Spinal cord (tissue), 10 donors: ENCODE results near the gene PAFAH2. TPM values are rescaled to one million over a fixed set of nuclear protein-coding genes. Genes with fewer than 3 reads are reported as not detected.

Experiments
- DNase-seq, 6 donors: peaks; one replicate each; pipeline versions ENCODE4 v3.0.0 to v3.0.0-alpha.2; 2013 to 2015; ENCODE audit warnings: low spot score in 6 of 6, low read depth in 4 of 6
- H3K27ac ChIP-seq: one replicate; pipeline ENCODE4 v1.5.1; 2013; ENCODE audit warnings: low read depth, low read length, control low read depth
- H3K27me3 ChIP-seq: one replicate; pipeline ENCODE4 v1.6.1; 2013; ENCODE audit warnings: low read length; ENCODE audit not compliant: control insufficient read depth, insufficient read depth
- H3K36me3 ChIP-seq: one replicate; pipeline ENCODE4 v1.6.1; 2013; ENCODE audit warnings: low read length; ENCODE audit not compliant: control insufficient read depth, insufficient read depth
- H3K4me1 ChIP-seq: one replicate; pipeline ENCODE4 v1.6.1; 2013; ENCODE audit warnings: low read length; ENCODE audit not compliant: control insufficient read depth, insufficient read depth
- H3K4me3 ChIP-seq: one replicate; pipeline ENCODE4 v1.5.1; 2013; ENCODE audit warnings: low read depth, low read length, control low read depth
- H3K9me3 ChIP-seq: one replicate; pipeline ENCODE4 v1.6.1; 2013; ENCODE audit warnings: low read length; ENCODE audit not compliant: control insufficient read depth, insufficient read depth
- WGBS: methylation state at CpG from one replicate; pipeline ENCODE4 v1.1.5; 2013; ENCODE audit warnings: missing lambda C conversion rate; ENCODE audit not compliant: insufficient coverage; 5-methylcytosine and 5-hydroxymethylcytosine counted together
- polyA plus RNA-seq, 2 donors: library from polyadenylated mRNA; unstranded; fragments of 120-200 nt; gene quantifications; one replicate each; pipeline ENCODE4 v1.2.1, GENCODE V29; 2013; ENCODE audit not compliant: insufficient read length in 2 of 2
- total RNA-seq, 2 donors: library from RNA; depleted of rRNA in 1 of 2; stranded (reverse); fragments of 120-200 nt in 1 of 2; fragments of >200 nt in 1 of 2; gene quantifications; one replicate each; pipeline versions ENCODE4 v1.2.3 to v1.2.4, GENCODE V29; 2013 to 2014
- donor health status: healthy.

Gene PAFAH2
- total and polyA plus RNA-seq, 4 donors, result 6.6 to 11.1 (median 8.1) TPM

DNA sequence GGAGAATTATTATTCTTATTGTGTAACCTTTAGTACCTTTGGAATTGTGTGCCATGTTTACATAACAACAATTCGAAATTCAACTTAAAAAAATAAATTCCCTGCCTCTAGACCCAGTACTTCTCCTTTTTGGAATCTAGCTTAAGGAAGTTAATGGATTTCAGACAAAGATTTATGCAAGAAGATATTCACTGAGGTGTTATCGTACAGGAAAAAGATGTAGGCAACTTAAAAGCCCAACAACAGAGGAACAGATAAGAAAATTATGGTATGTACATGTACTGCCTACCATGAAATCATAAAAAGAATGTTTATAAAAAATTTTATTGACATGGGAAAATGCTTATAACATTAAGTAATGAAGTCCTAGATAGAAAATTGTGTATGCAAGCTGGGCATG lies 73.4 kb downstream of the PAFAH2 start:
- H3K36me3 ChIP-seq, result no peaks in the 10 kb centered on the region
- H3K4me1 ChIP-seq, result peaks cover 33% of the 10 kb centered on the region
- peak in 1 of 6 donors; percentile 26 for DNase-seq
- no CpG with 5 or more reads among the region's 2 CpGs for WGBS
- H3K27me3 ChIP-seq, result no peaks in the 10 kb centered on the region
- no peaks in the 10 kb centered on the region for H3K9me3 ChIP-seq
- no peak overlapping the region for H3K27ac ChIP-seq
- no peak overlapping the region for H3K4me3 ChIP-seq

DNA sequence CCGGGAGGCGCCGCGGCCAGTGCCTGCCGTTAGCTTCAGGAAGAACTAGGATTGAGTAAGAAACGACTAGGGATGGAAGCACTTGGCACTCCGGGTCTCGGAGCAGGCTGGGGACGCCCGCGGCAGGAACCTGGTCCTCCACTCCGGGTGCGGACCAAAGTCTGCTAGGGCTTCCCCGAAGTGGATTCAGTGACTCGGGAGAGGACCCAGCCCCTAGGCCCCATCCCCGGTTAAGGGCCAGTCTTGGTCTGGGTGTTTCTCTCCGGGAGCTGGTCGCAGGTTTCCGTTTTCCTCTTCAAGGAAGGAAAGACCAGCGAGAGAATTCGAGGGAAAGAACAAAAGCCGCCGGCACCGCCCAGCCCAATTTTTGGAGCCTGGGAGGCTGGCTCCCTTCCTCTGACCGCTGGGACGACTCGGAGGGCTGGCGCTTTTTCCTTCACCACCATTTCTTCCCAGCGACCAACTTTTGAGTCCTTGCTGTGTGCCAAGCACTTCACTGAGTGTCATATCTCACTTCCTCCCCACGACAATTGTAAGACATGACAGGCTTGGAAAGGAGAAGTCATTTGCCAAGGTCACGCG lies 74.8 kb downstream of the PAFAH2 start:
- Histone ChIP-seq H3K4me3 (peak overlapping the region; percentile 46), H3K9me3 (no peaks in the 10 kb centered on the region), H3K27ac (peak overlapping the region; percentile 93), H3K4me1 (peaks cover 32% of the 10 kb centered on the region), H3K36me3 (no peaks in the 10 kb centered on the region), H3K27me3 (no peaks in the 10 kb centered on the region)
- DNase-seq, result peak in 2 of 6 donors; percentile 77 to 81
- under 1% methylated on average over 29 of the region's 32 CpGs for WGBS

DNA sequence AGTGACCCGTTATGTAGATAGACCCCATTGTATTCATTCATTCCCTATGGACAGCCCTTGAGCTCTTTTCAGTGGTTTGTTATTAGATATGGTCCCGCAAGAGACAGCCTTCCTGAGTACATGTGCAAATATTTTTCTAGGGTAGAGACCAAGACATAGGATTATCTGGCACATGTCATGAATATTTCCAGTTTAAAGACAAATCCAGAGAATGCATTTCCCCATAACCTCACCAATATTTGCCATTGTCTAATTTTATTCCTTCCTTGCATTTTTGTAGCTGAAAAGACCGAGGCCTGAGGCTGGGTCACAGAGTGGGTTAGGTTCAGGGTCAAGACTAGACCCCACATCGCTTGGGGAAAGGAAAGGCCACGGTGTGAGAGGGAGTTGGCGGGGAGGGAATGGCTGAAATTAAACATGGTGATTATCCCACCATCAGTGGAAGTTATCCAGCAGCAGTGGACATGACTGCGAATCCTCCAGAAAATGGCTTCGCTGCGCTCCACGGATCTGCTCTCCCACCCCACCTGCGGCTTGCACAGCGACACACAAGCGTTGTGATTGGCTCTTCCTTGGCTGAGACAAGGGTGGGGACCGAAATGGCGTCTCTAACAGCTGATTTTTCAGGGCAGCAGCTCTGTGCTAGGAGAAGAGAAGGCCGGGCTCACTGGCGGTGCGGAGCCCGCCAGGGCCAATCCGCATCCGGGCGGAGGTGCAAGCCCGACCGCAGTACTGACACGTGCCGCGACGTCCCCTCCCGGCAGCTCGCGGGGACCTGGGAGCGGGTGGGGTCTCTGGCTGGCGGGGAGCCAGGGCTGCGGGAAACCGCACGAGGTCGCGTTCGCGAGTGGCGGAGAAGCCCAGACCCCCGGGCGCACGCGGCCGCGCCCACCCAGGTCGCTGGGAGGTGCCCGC lies 75.5 kb downstream of the PAFAH2 start:
- H3K9me3 ChIP-seq, result no peaks in the 10 kb centered on the region
- peak overlapping the region; percentile 46 for H3K4me3 ChIP-seq
- 2% methylated on average over 46 of the region's 49 CpGs for WGBS
- peak in 4 of 6 donors; percentile 68 to 99 (median 90) for DNase-seq
- H3K36me3 ChIP-seq, result no peaks in the 10 kb centered on the region
- peak overlapping the region; percentile 93 for H3K27ac ChIP-seq
- H3K27me3 ChIP-seq, result no peaks in the 10 kb centered on the region
- peaks cover 24% of the 10 kb centered on the region for H3K4me1 ChIP-seq

DNA sequence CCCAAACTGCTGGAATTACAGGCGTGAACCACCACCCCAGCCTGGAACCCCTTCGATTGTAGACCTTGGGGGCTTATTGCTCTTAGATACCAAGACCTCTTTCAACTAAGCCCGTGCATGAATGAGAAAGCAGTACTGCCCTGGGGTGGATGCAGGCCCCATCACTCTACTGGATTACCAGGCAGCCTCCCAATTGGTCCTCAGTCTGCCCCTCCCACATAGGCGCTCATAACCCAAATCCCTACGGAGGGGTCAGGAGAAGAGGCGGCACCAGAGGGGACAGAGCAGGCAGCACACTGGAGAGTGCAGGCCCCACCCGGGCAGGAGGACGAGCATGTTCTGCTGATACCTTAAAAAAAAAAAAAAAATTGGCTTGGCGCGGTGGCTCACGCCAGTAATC lies 79.2 kb downstream of the PAFAH2 start:
- WGBS, result 78% methylated on average over 6 of the region's 11 CpGs
- DNase-seq, result no peak
- Histone ChIP-seq H3K9me3 (no peaks in the 10 kb centered on the region), H3K27me3 (no peaks in the 10 kb centered on the region), H3K27ac (no peak overlapping the region), H3K4me1 (peaks cover 22% of the 10 kb centered on the region), H3K36me3 (no peaks in the 10 kb centered on the region), H3K4me3 (no peak overlapping the region)

DNA sequence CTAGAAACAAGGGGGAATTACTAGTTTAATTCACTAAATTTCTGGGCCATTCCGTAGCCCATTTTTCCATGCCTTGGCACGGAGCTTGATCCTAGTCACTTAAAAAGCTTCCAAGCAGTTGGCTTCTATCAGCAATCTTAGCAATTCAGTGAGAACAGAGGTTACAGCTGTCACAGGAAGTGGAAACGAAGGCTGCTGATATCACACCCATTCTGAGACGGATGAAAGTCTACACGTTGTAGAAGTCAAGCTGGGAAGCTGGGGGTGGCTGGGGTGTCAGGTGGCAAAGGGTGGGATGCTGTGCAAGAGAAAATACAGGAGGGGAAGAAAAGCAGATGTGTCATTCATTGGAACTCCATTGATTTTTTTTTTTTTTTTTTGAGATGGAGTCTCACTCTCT lies 79.9 kb downstream of the PAFAH2 start:
- DNase-seq, result no peak
- Histone ChIP-seq H3K4me1 (peaks cover 19% of the 10 kb centered on the region), H3K27ac (no peak overlapping the region), H3K27me3 (no peaks in the 10 kb centered on the region), H3K9me3 (no peaks in the 10 kb centered on the region), H3K36me3 (no peaks in the 10 kb centered on the region), H3K4me3 (no peak overlapping the region)
- 75% methylated on average over 2 of the region's 5 CpGs for WGBS

DNA sequence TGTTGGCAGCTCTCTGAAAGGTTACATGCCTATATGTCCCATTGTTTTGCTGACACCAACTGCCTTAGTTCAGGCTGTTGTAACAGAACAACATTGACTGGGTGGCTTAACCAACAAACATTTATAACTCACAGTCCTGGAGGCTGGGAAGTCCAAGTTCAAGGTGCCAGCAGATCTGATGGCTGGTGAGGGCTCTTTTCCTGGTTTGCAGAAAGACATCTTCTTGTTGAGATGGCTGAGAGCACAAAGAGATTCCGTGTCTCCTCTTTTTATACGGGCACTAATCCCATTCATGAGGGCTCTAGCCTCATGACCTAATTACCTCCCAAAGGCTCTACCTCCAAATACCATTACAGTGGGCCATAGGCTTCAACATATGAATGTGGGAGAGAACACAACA lies 81.4 kb downstream of the PAFAH2 start:
- Histone ChIP-seq H3K9me3 (no peaks in the 10 kb centered on the region), H3K27ac (no peak overlapping the region), H3K27me3 (no peaks in the 10 kb centered on the region), H3K4me1 (peaks cover 8% of the 10 kb centered on the region), H3K36me3 (no peaks in the 10 kb centered on the region), H3K4me3 (no peak overlapping the region)
- WGBS, result no CpG with 5 or more reads among the region's 2 CpGs
- DNase-seq, result no peak

DNA sequence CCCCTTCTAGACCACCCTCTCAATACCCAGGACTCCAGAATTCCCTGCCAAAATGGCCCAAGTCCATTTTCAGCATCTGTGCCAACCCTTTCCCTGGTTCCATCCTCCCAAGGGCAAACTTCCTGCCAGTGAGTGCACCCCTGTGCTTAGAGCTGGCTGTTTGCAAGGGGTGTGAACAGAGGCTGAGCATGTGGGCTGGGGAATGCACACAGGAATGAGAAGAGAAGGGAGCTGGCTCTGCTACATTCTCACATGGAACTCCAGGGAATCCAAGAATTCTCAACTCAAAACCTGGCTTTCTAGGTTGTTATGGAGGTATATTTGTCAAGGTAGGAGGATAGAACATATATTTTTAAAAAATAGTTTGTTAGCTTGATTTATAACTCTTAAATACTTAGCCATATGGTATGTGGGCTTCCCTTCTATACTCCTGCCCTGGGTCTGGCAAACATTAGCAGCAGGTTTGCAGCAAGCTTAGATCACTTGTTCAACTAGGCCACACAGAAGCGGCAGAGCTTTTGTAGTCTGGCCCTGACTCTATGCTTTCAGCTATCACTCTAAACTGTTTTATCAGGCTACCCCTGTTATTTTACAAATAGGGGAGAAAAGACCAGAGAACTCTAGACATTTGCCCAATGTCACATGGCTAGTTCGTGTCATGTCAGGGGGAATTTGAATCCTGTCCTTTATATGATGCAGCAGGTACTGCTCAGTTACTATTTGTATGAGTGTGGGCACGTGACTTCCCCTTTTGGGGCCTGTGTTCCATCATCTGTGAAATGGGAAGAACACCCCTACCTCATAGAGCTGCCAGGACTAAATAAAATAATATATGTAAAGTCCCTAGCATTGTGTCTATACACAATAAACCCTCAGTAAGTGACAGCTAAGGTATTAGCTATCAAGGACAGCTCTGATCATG lies 83.5 kb downstream of the PAFAH2 start:
- no peak overlapping the region for H3K4me3 ChIP-seq
- DNase-seq, result no peak
- peaks cover 5% of the 10 kb centered on the region for H3K4me1 ChIP-seq
- H3K27ac ChIP-seq, result no peak overlapping the region
- no peaks in the 10 kb centered on the region for H3K27me3 ChIP-seq
- 80% methylated on average over 1 of the region's 3 CpGs for WGBS
- H3K9me3 ChIP-seq, result no peaks in the 10 kb centered on the region
- H3K36me3 ChIP-seq, result no peaks in the 10 kb centered on the region

DNA sequence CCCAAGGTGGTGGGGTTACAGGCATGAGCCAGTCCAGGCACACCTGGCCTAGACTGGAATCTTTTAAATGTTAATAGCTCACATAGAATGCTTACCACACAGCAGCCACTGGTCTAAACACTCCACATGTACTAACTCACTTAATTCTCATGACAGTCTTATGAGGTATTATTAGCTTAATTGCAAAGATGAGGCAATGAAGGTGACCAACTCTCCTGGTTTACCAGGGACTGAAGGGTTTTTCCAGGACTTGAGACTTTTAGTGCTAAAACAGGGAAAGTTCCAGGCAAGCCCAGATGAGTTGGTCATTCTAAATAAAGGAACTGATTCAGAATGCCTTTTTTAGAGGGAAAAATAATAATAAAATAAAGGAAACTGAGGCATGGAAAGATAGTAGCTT lies 84.7 kb downstream of the PAFAH2 start:
- Histone ChIP-seq H3K9me3 (no peaks in the 10 kb centered on the region), H3K36me3 (no peaks in the 10 kb centered on the region), H3K27me3 (no peaks in the 10 kb centered on the region), H3K4me3 (no peak overlapping the region), H3K4me1 (peaks cover 5% of the 10 kb centered on the region), H3K27ac (no peak overlapping the region)
- DNase-seq, result no peak

DNA sequence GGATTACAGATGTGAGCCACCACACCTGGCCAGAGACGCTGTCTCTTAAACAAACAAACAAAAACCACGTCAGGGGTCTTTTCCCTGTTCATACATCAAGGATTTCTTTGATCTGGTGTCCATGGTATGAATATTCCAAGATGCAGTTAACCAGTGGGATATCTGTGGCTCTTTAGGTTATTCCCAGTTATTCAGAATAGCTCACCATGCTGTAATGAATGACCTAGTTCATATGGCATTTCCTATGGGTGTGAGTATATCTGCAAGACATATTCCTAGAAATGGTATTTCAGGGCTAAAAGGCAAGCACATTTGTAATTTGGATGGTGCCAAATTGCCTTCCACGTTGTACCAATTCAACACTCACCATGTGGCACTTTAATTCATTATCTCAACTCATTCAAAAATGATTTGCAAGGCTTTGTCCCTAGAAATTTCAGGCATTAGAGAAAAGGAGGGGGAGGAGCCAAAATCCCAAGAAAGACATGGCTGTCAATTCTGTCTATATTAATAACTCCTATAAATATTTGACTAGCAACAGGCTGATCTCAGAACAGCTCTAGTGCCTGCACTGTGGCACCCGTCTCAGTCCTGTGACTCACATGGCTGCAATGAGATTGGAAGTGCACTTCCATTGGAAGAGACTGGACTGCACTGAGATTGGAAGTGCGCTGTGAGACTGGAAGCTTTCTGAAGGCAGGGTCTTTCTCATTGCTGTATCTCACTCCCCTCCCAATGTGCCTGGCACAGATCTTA lies 85.6 kb downstream of the PAFAH2 start:
- Histone ChIP-seq H3K27ac (no peak overlapping the region), H3K36me3 (no peaks in the 10 kb centered on the region), H3K4me3 (no peak overlapping the region), H3K9me3 (no peaks in the 10 kb centered on the region), H3K4me1 (peaks cover 10% of the 10 kb centered on the region), H3K27me3 (no peaks in the 10 kb centered on the region)
- no peak for DNase-seq
- 78% methylated on average over 1 of the region's 5 CpGs for WGBS
